Trophoblast cell (in vitro differentiated cells and primary cell): Measurements from ENCODE around the gene PHB1.

Source experiments
- DNase-seq, 2 donors: peaks; one replicate each; pipeline ENCODE4 v3.0.0-alpha.2; 2016
- H2AFZ ChIP-seq: 2 replicates; pipeline ENCODE4 v1.6.1; 2013; ENCODE audit warnings: low read length, moderate library complexity, mild to moderate bottlenecking; ENCODE audit not compliant: insufficient read depth, poor library complexity
- H2AK5ac ChIP-seq: 2 replicates; pipeline ENCODE4 v1.6.1; 2013; ENCODE audit warnings: mild to moderate bottlenecking, low read length
- H2BK120ac ChIP-seq: 2 replicates; pipeline ENCODE4 v1.6.1; 2013; ENCODE audit warnings: low read length, mild to moderate bottlenecking, moderate library complexity; ENCODE audit not compliant: insufficient read depth, poor library complexity
- H2BK12ac ChIP-seq: 2 replicates; pipeline ENCODE4 v1.6.1; 2013; ENCODE audit warnings: mild to moderate bottlenecking, low read length, moderate library complexity
- H2BK5ac ChIP-seq: 2 replicates; pipeline ENCODE4 v1.6.1; 2013; ENCODE audit warnings: low read length, low read depth, moderate library complexity, mild to moderate bottlenecking; ENCODE audit not compliant: poor library complexity
- H3K14ac ChIP-seq: 2 replicates; pipeline ENCODE4 v1.6.1; 2013; ENCODE audit warnings: mild to moderate bottlenecking, low read length
- H3K18ac ChIP-seq: 2 replicates; pipeline ENCODE4 v1.6.1; 2013; ENCODE audit warnings: mild to moderate bottlenecking, low read length
- H3K23ac ChIP-seq: 2 replicates; pipeline ENCODE4 v1.6.1; 2013; ENCODE audit warnings: low read length
- H3K27ac ChIP-seq: 2 replicates; pipeline ENCODE4 v1.5.1; 2013; ENCODE audit warnings: low read depth, mild to moderate bottlenecking, inconsistent platforms, low read length, moderate library complexity
- H3K27me3 ChIP-seq: 2 replicates; pipeline ENCODE4 v1.6.1; 2013; ENCODE audit warnings: inconsistent platforms, mild to moderate bottlenecking, low read length, moderate library complexity; ENCODE audit not compliant: insufficient read depth
- H3K36me3 ChIP-seq, 2 experiments: 1 replicate in 1 of 2; 2 replicates in 1 of 2; pipeline ENCODE4 v1.6.1; 2013; ENCODE audit warnings: low read length in 2 of 2, mild to moderate bottlenecking in 2 of 2, moderate library complexity in 1 of 2; ENCODE audit not compliant: insufficient read depth in 2 of 2, control insufficient read depth in 1 of 2
- H3K4ac ChIP-seq: 2 replicates; pipeline ENCODE4 v1.6.1; 2013; ENCODE audit warnings: low read depth, mild to moderate bottlenecking, low read length, moderate library complexity
- H3K4me1 ChIP-seq, 2 experiments: 1 replicate in 1 of 2; 2 replicates in 1 of 2; pipeline ENCODE4 v1.6.1; 2013; ENCODE audit warnings: low read length in 2 of 2, mild to moderate bottlenecking in 2 of 2, moderate library complexity in 1 of 2; ENCODE audit not compliant: insufficient read depth in 2 of 2, control insufficient read depth in 1 of 2
- H3K4me2 ChIP-seq: 2 replicates; pipeline ENCODE4 v1.6.1; 2013; ENCODE audit warnings: inconsistent platforms, mild to moderate bottlenecking, low read length, moderate library complexity
- H3K4me3 ChIP-seq: 2 replicates; pipeline ENCODE4 v1.5.1; 2013; ENCODE audit warnings: mild to moderate bottlenecking, low read depth, low read length, inconsistent platforms
- H3K79me1 ChIP-seq: one replicate; pipeline ENCODE4 v1.6.1; 2013; ENCODE audit warnings: low read length
- H3K79me2 ChIP-seq: 2 replicates; pipeline ENCODE4 v1.6.1; 2013; ENCODE audit warnings: low read length, mild to moderate bottlenecking; ENCODE audit not compliant: control insufficient read depth, insufficient read depth, poor library complexity
- H3K9ac ChIP-seq: 2 replicates; pipeline ENCODE4 v1.6.1; 2013; ENCODE audit warnings: mild to moderate bottlenecking, low read length
- H3K9me3 ChIP-seq: 2 replicates; pipeline ENCODE4 v1.6.1; 2013; ENCODE audit warnings: low read depth, mild to moderate bottlenecking, control low read depth, inconsistent platforms, low read length; ENCODE audit not compliant: insufficient read depth
- H4K12ac ChIP-seq: 2 replicates; pipeline ENCODE4 v1.6.1; 2013; ENCODE audit warnings: low read depth, mild to moderate bottlenecking, low read length, moderate library complexity
- H4K8ac ChIP-seq: 2 replicates; pipeline ENCODE4 v1.6.1; 2013; ENCODE audit warnings: low read depth, mild to moderate bottlenecking, low read length, moderate library complexity
- H4K91ac ChIP-seq: one replicate; pipeline ENCODE4 v1.6.1; 2013; ENCODE audit warnings: low read depth, mild to moderate bottlenecking, low read length, moderate library complexity
- WGBS: extraction: QIAGEN DNeasy Blood & Tissue Kit; methylation state at CpG from one replicate; pipeline ENCODE4 v1.1.7; 2013; ENCODE audit warnings: missing lambda C conversion rate; ENCODE audit not compliant: insufficient read length, insufficient coverage; ENCODE audit errors: extremely low coverage; 5-methylcytosine and 5-hydroxymethylcytosine counted together

PHB1 gene

GRCh38 chr17:49454050-49454449 lies 39.4 kb upstream of the PHB1 start:
- H4K12ac ChIP-seq = no peak overlapping the region
- no CpG with 5 or more reads among the region's 5 CpGs for WGBS
- H3K14ac ChIP-seq = no peak overlapping the region

GRCh38 chr17:49452661-49453060 lies 38.0 kb upstream of the PHB1 start:
- H4K91ac ChIP-seq = no peak overlapping the region
- H3K18ac ChIP-seq = no peak overlapping the region
- no peaks in the 10 kb centered on the region for H3K79me1 ChIP-seq
- H3K23ac ChIP-seq = no peak overlapping the region
- H2BK12ac ChIP-seq = no peak overlapping the region
- no peak overlapping the region for H2BK5ac ChIP-seq
- H3K27ac ChIP-seq = no peak overlapping the region
- H4K8ac ChIP-seq = no peak overlapping the region
- peaks cover 2% of the 10 kb centered on the region for H3K9me3 ChIP-seq
- H3K14ac ChIP-seq = no peak overlapping the region
- H2AFZ ChIP-seq = no peak overlapping the region
- no peak overlapping the region for H3K4me3 ChIP-seq
- H2BK120ac ChIP-seq = no peak overlapping the region
- no peaks in the 10 kb centered on the region for H3K27me3 ChIP-seq
- no peak overlapping the region for H3K4ac ChIP-seq
- no peak overlapping the region for H2AK5ac ChIP-seq
- whole genome bisulfite sequencing = no CpG with 5 or more reads among the region's 5 CpGs
- no peak overlapping the region for H3K4me2 ChIP-seq
- no peaks in the 10 kb centered on the region for H3K36me3 ChIP-seq
- H3K4me1 ChIP-seq = peaks cover 3 to 4% of the 10 kb centered on the region in 2 experiments
- no peak overlapping the region for H3K9ac ChIP-seq
- H3K79me2 ChIP-seq = no peaks in the 10 kb centered on the region
- DNase-seq = no peak
- no peak overlapping the region for H4K12ac ChIP-seq

More at GRCh38 chr17:49454050-49454449, 39.4 kb upstream of the PHB1 start:
- Histone ChIP-seq H3K4me3 (no peak overlapping the region), H2BK12ac (no peak overlapping the region), H2AK5ac (no peak overlapping the region), H2BK120ac (no peak overlapping the region), H3K4ac (no peak overlapping the region), H3K79me1 (no peaks in the 10 kb centered on the region), H3K4me2 (no peak overlapping the region), H3K79me2 (no peaks in the 10 kb centered on the region), H4K91ac (no peak overlapping the region), H3K9me3 (peaks cover 2% of the 10 kb centered on the region), H3K36me3 (no peaks in the 10 kb centered on the region), H2BK5ac (no peak overlapping the region), H3K27me3 (no peaks in the 10 kb centered on the region), H3K23ac (no peak overlapping the region), H2AFZ (no peak overlapping the region), H3K27ac (no peak overlapping the region), H3K18ac (no peak overlapping the region), H4K8ac (no peak overlapping the region), H3K4me1 (peaks cover 3 to 4% of the 10 kb centered on the region in 2 experiments), H3K9ac (no peak overlapping the region)
- DNase-seq = no peak

- H3K27me3 ChIP-seq = no peaks in the 10 kb centered on the region
- H3K9me3 ChIP-seq = peaks cover 2% of the 10 kb centered on the region
- H3K18ac ChIP-seq = no peak overlapping the region
- H3K79me1 ChIP-seq = no peaks in the 10 kb centered on the region
- no peak overlapping the region for H3K27ac ChIP-seq
- no peak overlapping the region for H3K23ac ChIP-seq
- H3K79me2 ChIP-seq = no peaks in the 10 kb centered on the region
- no peak overlapping the region for H3K4me2 ChIP-seq
- no peak overlapping the region for H2BK12ac ChIP-seq
- no peak for DNase-seq
- no peak overlapping the region for H3K9ac ChIP-seq
- H3K4me3 ChIP-seq = no peak overlapping the region
- no peak overlapping the region for H4K91ac ChIP-seq
- no peak overlapping the region for H4K8ac ChIP-seq
- H3K4ac ChIP-seq = no peak overlapping the region
- WGBS = no CpG with 5 or more reads among the region's 5 CpGs
- no peak overlapping the region for H3K14ac ChIP-seq
- no peak overlapping the region for H2BK120ac ChIP-seq
- no peak overlapping the region for H4K12ac ChIP-seq
- H3K4me1 ChIP-seq = peaks cover 3 to 4% of the 10 kb centered on the region in 2 experiments
- H3K36me3 ChIP-seq = no peaks in the 10 kb centered on the region
- H2AFZ ChIP-seq = no peak overlapping the region
- no peak overlapping the region for H2AK5ac ChIP-seq
- H2BK5ac ChIP-seq = no peak overlapping the region
These were observed 37.5 kb upstream of the PHB1 start for GRCh38 chr17:49452201-49452600.

- H3K23ac ChIP-seq = no peak overlapping the region
- H2BK5ac ChIP-seq = no peak overlapping the region
- H3K18ac ChIP-seq = no peak overlapping the region
- H3K4me2 ChIP-seq = no peak overlapping the region
- H3K4me3 ChIP-seq = no peak overlapping the region
- H3K4me1 ChIP-seq = peaks cover 3 to 4% of the 10 kb centered on the region in 2 experiments
- DNase-seq = no peak
- no CpG with 5 or more reads among the region's 3 CpGs for WGBS
- H4K91ac ChIP-seq = no peak overlapping the region
- no peaks in the 10 kb centered on the region for H3K27me3 ChIP-seq
- H2AK5ac ChIP-seq = no peak overlapping the region
- H3K9me3 ChIP-seq = peaks cover 3% of the 10 kb centered on the region
- H3K79me1 ChIP-seq = no peaks in the 10 kb centered on the region
- no peak overlapping the region for H3K9ac ChIP-seq
- no peak overlapping the region for H3K14ac ChIP-seq
- H4K12ac ChIP-seq = no peak overlapping the region
- H3K36me3 ChIP-seq = no peaks in the 10 kb centered on the region
- H3K79me2 ChIP-seq = no peaks in the 10 kb centered on the region
- H3K27ac ChIP-seq = no peak overlapping the region
- H2BK120ac ChIP-seq = no peak overlapping the region
- no peak overlapping the region for H4K8ac ChIP-seq
- no peak overlapping the region for H2AFZ ChIP-seq
- H3K4ac ChIP-seq = no peak overlapping the region
- H2BK12ac ChIP-seq = no peak overlapping the region
These were observed 36.1 kb upstream of the PHB1 start for GRCh38 chr17:49450735-49451134.
